Body of pancreas (tissue), 4 donors: ENCODE measurements around the gene ZNF521. TPM values are rescaled to one million over a fixed set of nuclear protein-coding genes. Genes with fewer than 3 reads are reported as not detected.

Experiments
- ATAC-seq: fragments of 150-250 bp; one replicate; pipeline ENCODE4 v1.9.1; 2016
- DNase-seq, 4 donors: peaks; one replicate each; pipeline ENCODE4 v3.0.0-alpha.2; 2019
- H3K27ac ChIP-seq, 4 donors: fragments of 200-600 bp; sonication (generic); 1 replicate in 3 of 4; 2 replicates in 1 of 4; pipeline versions ENCODE4 v1.5.1 to v1.6.1; 2016 to 2019; ENCODE audit warnings: mild to moderate bottlenecking in 1 of 4, mixed read lengths in 1 of 4, moderate library complexity in 1 of 4
- H3K27me3 ChIP-seq, 2 donors: fragments of 200-600 bp; sonication (generic); one replicate each; pipeline ENCODE4 v1.6.0; 2016; ENCODE audit warnings: mild to moderate bottlenecking in 1 of 2
- H3K36me3 ChIP-seq, 2 donors: fragments of 200-600 bp; sonication (generic); replicated peaks in 1 of 2; 2 replicates each; pipeline ENCODE4 v1.5.1; 2016; ENCODE audit warnings: low read depth in 2 of 2; ENCODE audit not compliant: insufficient read depth in 1 of 2
- H3K4me1 ChIP-seq: fragments of 200-600 bp; sonication (generic); one replicate; pipeline ENCODE4 v1.6.0; 2016
- H3K4me3 ChIP-seq, 2 donors: fragments of 200-600 bp; sonication (generic); 1 replicate in 1 of 2; 2 replicates in 1 of 2; pipeline ENCODE4 v1.5.1; 2016 to 2019
- H3K9me3 ChIP-seq, 3 donors: fragments of 200-600 bp; sonication (generic); 1 replicate in 2 of 3; 2 replicates in 1 of 3; pipeline ENCODE4 v1.5.1; 2016
- POLR2A ChIP-seq, 3 donors: fragments of 450-650 bp; IDR thresholded peaks; one replicate each; pipeline ENCODE4 v1.6.1; 2016; ENCODE audit warnings: antibody characterized with exemption in 3 of 3, mild to moderate bottlenecking in 2 of 3
- WGBS, 2 donors: methylation state at CpG; one replicate each; pipeline ENCODE4 v1.1.5; 2017; 5-methylcytosine and 5-hydroxymethylcytosine counted together
- intact Hi-C: fragments of 100-400 bp; cut with DNase I; formaldehyde crosslinking; loops from one replicate; pipeline ENCODE4 v1.15.1; 2023
- total RNA-seq, 2 donors: library from RNA; depleted of rRNA; stranded (reverse); fragments of >200 nt; gene quantifications; one replicate each; pipeline ENCODE4 v1.1.0, GENCODE V29; 2016
- TF ChIP-seq, protein P1 (sequence below), 7 experiments: fragments of 450-650 bp in 4 of 7; fragments of 200-600 bp in 3 of 7; sonication (generic) in 3 of 7; IDR thresholded peaks; one replicate each; pipeline ENCODE4 v1.5.1; 2016 to 2019; ENCODE audit warnings: antibody characterized with exemption in 7 of 7

ZNF521 gene
- total RNA-seq, 2 donors from 2014 or later = 3.3 to 17.4 TPM

DNA sequence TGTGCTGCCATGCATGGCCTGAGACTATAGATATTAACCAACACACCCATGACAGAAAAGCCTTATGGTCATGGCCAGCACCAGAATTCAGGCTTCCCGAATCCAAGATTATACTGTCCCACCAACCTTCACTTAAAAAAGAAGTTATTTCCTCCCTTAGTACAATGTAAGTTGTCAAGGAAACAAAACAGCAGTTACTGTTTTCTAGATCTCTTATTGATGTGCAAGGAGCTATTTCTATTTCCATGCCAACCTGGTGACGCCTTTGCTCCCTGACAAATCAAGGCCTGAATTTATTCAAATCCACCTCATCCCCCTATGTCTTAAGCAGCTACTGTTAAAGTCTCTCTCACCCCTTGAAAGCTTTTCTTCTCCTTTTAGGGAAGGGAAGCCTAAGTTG, 249.3 kb downstream of the ZNF521 start:
- 52 to 64% methylated on average over 2 of the region's 2 CpGs for WGBS, 2 donors
- Histone ChIP-seq H3K4me3 (no peak overlapping the region), H3K36me3 (no peaks in the 10 kb centered on the region), H3K27me3 (no peaks in the 10 kb centered on the region), H3K9me3 (no peaks in the 10 kb centered on the region), H3K4me1 (no peaks in the 10 kb centered on the region), H3K27ac (no peak overlapping the region)
- ATAC-seq (no peak), DNase-seq (no peak)
- intact Hi-C loops = no loop called here
- TF ChIP-seq, protein P1, sequence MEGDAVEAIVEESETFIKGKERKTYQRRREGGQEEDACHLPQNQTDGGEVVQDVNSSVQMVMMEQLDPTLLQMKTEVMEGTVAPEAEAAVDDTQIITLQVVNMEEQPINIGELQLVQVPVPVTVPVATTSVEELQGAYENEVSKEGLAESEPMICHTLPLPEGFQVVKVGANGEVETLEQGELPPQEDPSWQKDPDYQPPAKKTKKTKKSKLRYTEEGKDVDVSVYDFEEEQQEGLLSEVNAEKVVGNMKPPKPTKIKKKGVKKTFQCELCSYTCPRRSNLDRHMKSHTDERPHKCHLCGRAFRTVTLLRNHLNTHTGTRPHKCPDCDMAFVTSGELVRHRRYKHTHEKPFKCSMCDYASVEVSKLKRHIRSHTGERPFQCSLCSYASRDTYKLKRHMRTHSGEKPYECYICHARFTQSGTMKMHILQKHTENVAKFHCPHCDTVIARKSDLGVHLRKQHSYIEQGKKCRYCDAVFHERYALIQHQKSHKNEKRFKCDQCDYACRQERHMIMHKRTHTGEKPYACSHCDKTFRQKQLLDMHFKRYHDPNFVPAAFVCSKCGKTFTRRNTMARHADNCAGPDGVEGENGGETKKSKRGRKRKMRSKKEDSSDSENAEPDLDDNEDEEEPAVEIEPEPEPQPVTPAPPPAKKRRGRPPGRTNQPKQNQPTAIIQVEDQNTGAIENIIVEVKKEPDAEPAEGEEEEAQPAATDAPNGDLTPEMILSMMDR (IDR thresholded peaks at IDR 0.05) = no peak
- no peak for TF ChIP-seq POLR2A (IDR thresholded peaks at IDR 0.05)

DNA sequence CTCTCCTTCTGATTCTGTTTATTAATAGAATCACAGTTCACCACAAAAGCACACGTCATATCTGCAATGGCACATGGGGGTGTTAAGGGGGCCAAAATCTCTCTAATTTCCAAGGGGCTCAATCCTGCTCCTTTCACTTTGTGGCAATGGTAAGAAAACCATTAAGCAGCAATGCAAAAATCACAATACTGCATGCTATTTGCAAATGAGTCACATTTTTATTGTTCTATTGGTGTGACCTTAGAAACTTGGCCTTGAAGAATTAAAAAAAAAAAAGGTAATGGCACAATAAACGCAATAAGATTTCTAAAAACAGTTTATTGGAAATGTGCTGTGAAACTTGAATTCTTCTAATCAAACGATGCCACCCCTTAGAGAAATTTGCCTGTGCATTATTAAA, 251.5 kb downstream of the ZNF521 start:
- no peaks in the 10 kb centered on the region for H3K9me3 ChIP-seq
- H3K4me3 ChIP-seq = no peak overlapping the region
- intact Hi-C loops = no loop called here
- no peak for ATAC-seq
- H3K4me1 ChIP-seq = no peaks in the 10 kb centered on the region
- no peak for DNase-seq
- 41 to 42% methylated on average over 3 of the region's 3 CpGs for WGBS, 2 donors
- H3K27me3 ChIP-seq = no peaks in the 10 kb centered on the region
- H3K27ac ChIP-seq = no peak overlapping the region
- TF ChIP-seq, protein P1 (IDR thresholded peaks at IDR 0.05) = no peak
- no peak for TF ChIP-seq POLR2A (IDR thresholded peaks at IDR 0.05)
- H3K36me3 ChIP-seq = no peaks in the 10 kb centered on the region

DNA sequence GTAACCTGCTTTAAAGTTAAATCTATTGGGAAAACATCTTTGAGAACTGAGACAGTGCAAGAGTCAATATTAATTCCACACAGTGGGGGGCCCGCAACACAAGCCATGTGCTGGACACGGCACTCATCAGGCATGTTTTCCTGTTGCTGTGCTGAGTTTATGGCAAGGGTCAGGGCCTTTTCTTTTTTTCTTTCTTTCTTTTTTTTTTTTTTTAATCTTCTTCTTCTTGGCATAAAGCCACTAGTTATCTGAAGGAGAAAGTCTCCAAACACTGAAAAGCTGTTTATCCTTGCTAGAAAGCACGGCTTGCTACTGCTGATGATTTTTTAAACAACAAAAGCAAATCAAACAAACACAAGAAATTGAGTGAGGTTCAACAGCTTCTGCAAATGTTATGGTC, 252.1 kb downstream of the ZNF521 start:
- Histone ChIP-seq H3K36me3 (no peaks in the 10 kb centered on the region), H3K27ac (no peak overlapping the region), H3K27me3 (no peaks in the 10 kb centered on the region), H3K4me1 (no peaks in the 10 kb centered on the region), H3K4me3 (no peak overlapping the region), H3K9me3 (no peaks in the 10 kb centered on the region)
- DNase-seq = no peak
- 29 to 40% methylated on average over 3 of the region's 3 CpGs for WGBS, 2 donors
- TF ChIP-seq, protein P1 (IDR thresholded peaks at IDR 0.05) = no peak
- TF ChIP-seq POLR2A (IDR thresholded peaks at IDR 0.05) = no peak
- no peak for ATAC-seq
- intact Hi-C loops = no loop called here

DNA sequence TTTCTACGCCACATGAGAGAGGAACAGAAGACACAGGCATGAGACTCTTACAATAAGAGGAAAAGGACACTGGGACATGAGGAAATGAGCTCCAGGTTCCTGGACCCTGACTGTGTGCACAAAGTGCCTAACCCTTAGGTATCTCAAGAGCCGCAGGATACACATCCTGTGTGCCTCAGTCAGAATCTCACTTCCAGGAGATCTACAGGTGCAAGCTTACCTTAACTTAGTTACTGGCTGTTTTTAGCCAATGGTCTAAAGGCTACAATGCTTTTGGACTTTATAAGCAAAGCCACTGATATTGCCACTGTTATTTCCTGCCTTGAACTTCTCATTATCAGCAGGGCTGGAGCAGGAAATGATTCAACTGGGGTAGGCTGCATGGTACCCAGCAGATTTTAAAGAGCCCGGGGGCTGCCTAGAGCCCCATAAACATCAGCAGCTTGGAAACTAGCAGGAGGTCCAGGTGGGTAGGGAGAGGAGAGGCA, 254.4 kb downstream of the ZNF521 start:
- Histone ChIP-seq H3K27me3 (no peaks in the 10 kb centered on the region), H3K9me3 (no peaks in the 10 kb centered on the region), H3K36me3 (no peaks in the 10 kb centered on the region), H3K4me3 (no peak overlapping the region), H3K27ac (no peak overlapping the region), H3K4me1 (no peaks in the 10 kb centered on the region)
- TF ChIP-seq, protein P1 (IDR thresholded peaks at IDR 0.05) = no peak
- TF ChIP-seq POLR2A (IDR thresholded peaks at IDR 0.05) = no peak
- DNase-seq = no peak
- no peak for ATAC-seq
- intact Hi-C loops = no loop called here
- 51 to 72% methylated on average over 3 of the region's 3 CpGs for WGBS, 2 donors

DNA sequence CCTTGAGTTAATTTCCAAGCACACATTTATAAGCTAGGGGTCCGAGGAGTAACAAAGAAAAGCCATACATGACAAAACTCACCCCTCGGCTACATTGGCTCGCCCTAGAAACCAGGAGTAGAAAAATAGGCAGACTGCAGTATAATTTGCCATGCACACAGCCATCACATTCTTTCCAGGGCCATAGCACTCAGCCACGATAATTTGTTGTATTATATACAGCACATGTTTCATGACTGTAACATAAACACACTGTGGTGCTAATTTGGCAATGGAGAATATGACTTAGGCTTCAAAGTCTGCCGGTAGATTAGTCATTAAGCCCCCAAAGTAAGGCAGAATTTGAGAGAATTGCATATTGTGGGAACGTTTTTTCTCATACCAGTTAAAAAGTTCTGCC, 254.9 kb downstream of the ZNF521 start:
- H3K4me3 ChIP-seq = no peak overlapping the region
- ATAC-seq (no peak), DNase-seq (no peak)
- H3K27me3 ChIP-seq = no peaks in the 10 kb centered on the region
- H3K4me1 ChIP-seq = no peaks in the 10 kb centered on the region
- TF ChIP-seq, protein P1 (IDR thresholded peaks at IDR 0.05) = no peak
- TF ChIP-seq POLR2A (IDR thresholded peaks at IDR 0.05) = no peak
- intact Hi-C loops = no loop called here
- no peaks in the 10 kb centered on the region for H3K9me3 ChIP-seq
- H3K27ac ChIP-seq = no peak overlapping the region
- WGBS, 2 donors = 54% methylated on average over 6 of the region's 6 CpGs
- no peaks in the 10 kb centered on the region for H3K36me3 ChIP-seq
